Neural cell (in vitro differentiated cells): ENCODE results near the gene NME9. TPM values are rescaled to one million over a fixed set of nuclear protein-coding genes. Genes with fewer than 3 reads are reported as not detected.

Experiments used
- H2AFZ ChIP-seq: fragments of 200-600, 300-800 bp; sonication (generic), shearing (Covaris generic); 2 replicates; pipeline ENCODE4 v1.6.0; 2014; ENCODE audit warnings: low read depth, mild to moderate bottlenecking, antibody characterized with exemption, low read length, moderate library complexity
- H3F3A ChIP-seq: fragments of 200-600 bp; shearing (Covaris generic); 2 replicates; pipeline ENCODE4 v1.6.1; 2016; ENCODE audit warnings: mild to moderate bottlenecking, moderate library complexity, mixed read lengths, antibody characterized with exemption, low read length; ENCODE audit not compliant: insufficient read depth, poor library complexity, severe bottlenecking
- H3K27ac ChIP-seq: fragments of 200-600, 300-800 bp; sonication (generic), shearing (Covaris generic); 2 replicates; pipeline ENCODE4 v1.5.1; 2014; ENCODE audit warnings: mild to moderate bottlenecking, low read length, moderate library complexity
- H3K27me3 ChIP-seq: fragments of 300-800, 200-600 bp; sonication (generic), shearing (Covaris generic); 2 replicates; pipeline ENCODE4 v1.6.0; 2014; ENCODE audit warnings: mild to moderate bottlenecking, low read depth, low read length, moderate library complexity; ENCODE audit not compliant: insufficient read depth
- H3K36me3 ChIP-seq: fragments of 300-800, 200-600 bp; sonication (generic), shearing (Covaris generic); 2 replicates; pipeline ENCODE4 v1.5.1; 2014; ENCODE audit warnings: mild to moderate bottlenecking, antibody characterized with exemption, low read length, moderate library complexity; ENCODE audit not compliant: insufficient read depth
- H3K4me2 ChIP-seq: fragments of 300-800, 200-600 bp; sonication (generic), shearing (Covaris generic); 2 replicates; pipeline ENCODE4 v1.6.0; 2014; ENCODE audit warnings: mild to moderate bottlenecking, low read length
- H3K4me3 ChIP-seq: fragments of 300-800, 200-600 bp; sonication (generic), shearing (Covaris generic); 2 replicates; pipeline ENCODE4 v1.5.1; 2014; ENCODE audit warnings: mild to moderate bottlenecking, low read length, moderate library complexity
- H3K79me2 ChIP-seq: fragments of 200-600 bp; shearing (Covaris generic); replicated peaks from 2 replicates; pipeline ENCODE4 v1.6.0; 2014; ENCODE audit warnings: mild to moderate bottlenecking, low read length, moderate library complexity; ENCODE audit not compliant: insufficient read depth
- H3K9ac ChIP-seq: fragments of 300-800, 200-600 bp; sonication (generic), shearing (Covaris generic); 2 replicates; pipeline ENCODE4 v1.6.1; 2016; ENCODE audit warnings: mild to moderate bottlenecking, low read length, mixed read lengths
- H3K9me2 ChIP-seq: fragments of 200-600 bp; shearing (Covaris generic); 2 replicates; pipeline ENCODE4 v1.6.1; 2016; ENCODE audit warnings: mild to moderate bottlenecking, low read length, mixed read lengths; ENCODE audit not compliant: insufficient read depth
- H3K9me3 ChIP-seq: fragments of 200-600, 300-800 bp; sonication (generic), shearing (Covaris generic); 2 replicates; pipeline ENCODE4 v1.6.1; 2016; ENCODE audit warnings: mild to moderate bottlenecking, mixed run types, low read length, moderate library complexity, mixed read lengths
- H4K20me1 ChIP-seq: fragments of 200-600 bp; shearing (Covaris generic); 2 replicates; pipeline ENCODE4 v1.6.1; 2016; ENCODE audit warnings: mild to moderate bottlenecking, mixed run types; ENCODE audit not compliant: insufficient read depth
- CTCF ChIP-seq: fragments of 450-650 bp; IDR thresholded peaks from 2 replicates; pipeline ENCODE4 v1.5.1; 2014; ENCODE audit warnings: antibody characterized with exemption, mild to moderate bottlenecking, moderate library complexity; ENCODE audit not compliant: poor library complexity, severe bottlenecking
- EP300 ChIP-seq: fragments of 450-650 bp; conservative IDR thresholded peaks from 2 replicates; pipeline ENCODE4 v1.6.1; 2014; ENCODE audit warnings: antibody characterized with exemption, mild to moderate bottlenecking, moderate library complexity; ENCODE audit not compliant: poor library complexity, severe bottlenecking
- EZH2 ChIP-seq: fragments of 200-600, 300-800 bp; shearing (Covaris generic), sonication (generic); IDR thresholded peaks from 2 replicates; pipeline ENCODE4 v1.6.1; 2014; ENCODE audit warnings: antibody characterized with exemption, low read length, borderline replicate concordance, mild to moderate bottlenecking; ENCODE audit not compliant: insufficient read depth, poor library complexity, severe bottlenecking
- MXI1 ChIP-seq: fragments of 450-650 bp; conservative IDR thresholded peaks from 2 replicates; pipeline ENCODE4 v1.6.1; 2014; ENCODE audit warnings: antibody characterized with exemption, mild to moderate bottlenecking; ENCODE audit not compliant: poor library complexity, severe bottlenecking
- POLR2AphosphoS5 ChIP-seq: IDR thresholded peaks from 2 replicates; pipeline ENCODE4 v1.6.1; 2012
- RAD21 ChIP-seq: fragments of 450-650 bp; conservative IDR thresholded peaks from 2 replicates; pipeline ENCODE4 v1.6.1; 2014; ENCODE audit warnings: antibody characterized with exemption, mild to moderate bottlenecking, moderate library complexity
- REST ChIP-seq: IDR thresholded peaks from 2 replicates; pipeline ENCODE4 v1.6.1; 2012; ENCODE audit warnings: borderline replicate concordance
- SMC3 ChIP-seq: fragments of 450-650 bp; conservative IDR thresholded peaks from 2 replicates; pipeline ENCODE4 v1.6.1; 2014; ENCODE audit warnings: antibody characterized with exemption, mild to moderate bottlenecking, moderate library complexity; ENCODE audit not compliant: poor library complexity
- TAF1 ChIP-seq: IDR thresholded peaks from 2 replicates; pipeline ENCODE4 v1.6.1; 2012; ENCODE audit warnings: low read depth
- polyA plus RNA-seq: library from polyadenylated mRNA; depleted of rRNA; stranded (reverse); fragments of >200 nt; gene quantifications from 2 replicates; pipeline ENCODE4 v1.2.3, GENCODE V29; 2014

The NME9 gene
- polyA plus RNA-seq, 1 donor from 2014 or later = 17.4 TPM

GRCh38 chr3:138331143-138331894 lies 1.7 kb upstream of the NME9 start:
- H3K4me2 ChIP-seq = no peak overlapping the region
- no peak overlapping the region for H3K4me3 ChIP-seq
- TF ChIP-seq CTCF = peak; percentile 36
- no peak for TF ChIP-seq MXI1

GRCh38 chr3:138329984-138330293 lies 288 bp upstream of the NME9 start:
- H3K9me2 ChIP-seq = no peaks in the 10 kb centered on the region
- H3K27ac ChIP-seq = peak overlapping the region; percentile 90
- H3F3A ChIP-seq = peaks cover 4% of the 10 kb centered on the region
- peak overlapping the region; percentile 46 for H3K9ac ChIP-seq
- no peaks in the 10 kb centered on the region for H3K27me3 ChIP-seq
- no peaks in the 10 kb centered on the region for H3K36me3 ChIP-seq
- H3K9me3 ChIP-seq = no peaks in the 10 kb centered on the region
- H3K79me2 ChIP-seq = peaks cover 4% of the 10 kb centered on the region
- peak overlapping the region; percentile 81 for H3K4me3 ChIP-seq
- no peaks in the 10 kb centered on the region for H4K20me1 ChIP-seq
- H3K4me2 ChIP-seq = peak overlapping the region; percentile 40
- TF ChIP-seq POLR2AphosphoS5 = peak; percentile 64
- no peak for TF ChIP-seq EZH2
- no peak for TF ChIP-seq EP300
- TF ChIP-seq SMC3 = peak; percentile 1
- TF ChIP-seq RAD21 = peak; percentile 18
- no peak for TF ChIP-seq CTCF
- peak; percentile 31 for TF ChIP-seq REST
- TF ChIP-seq MXI1 = no peak
- no peak for TF ChIP-seq TAF1
- peak overlapping the region; percentile 40 for H2AFZ ChIP-seq

More at GRCh38 chr3:138331143-138331894, 1.7 kb upstream of the NME9 start:
- Histone ChIP-seq H4K20me1 (no peaks in the 10 kb centered on the region), H2AFZ (no peak overlapping the region), H3K9ac (no peak overlapping the region), H3K9me3 (no peaks in the 10 kb centered on the region), H3K27ac (no peak overlapping the region), H3K36me3 (no peaks in the 10 kb centered on the region), H3K27me3 (no peaks in the 10 kb centered on the region), H3K79me2 (peaks cover 4% of the 10 kb centered on the region), H3F3A (peaks cover 4% of the 10 kb centered on the region), H3K9me2 (no peaks in the 10 kb centered on the region)
